GM12878 (cell line): ENCODE data around the gene ELAVL1. TPM values are rescaled to one million over a fixed set of nuclear protein-coding genes. Genes with fewer than 3 reads are reported as not detected.

Experiments used
- ATAC-seq: fragments of 200-7000 bp; cut with Tn5 transposase; 3 replicates; pipeline ENCODE4 v1.9.1; 2020; ENCODE audit warnings: mild to moderate bottlenecking, moderate library complexity
- BruUV-seq: library from RNA; stranded (reverse); fragments of 400-500 nt; replicated peaks from 2 replicates; lab custom pipeline; 2021; lab: Mats Ljungman, UMichigan
- CTCF ChIA-PET: fragments of 300-600 bp; sonication (Branson Sonifier 250); formaldehyde crosslinking; extraction: SDS; loops from one replicate; lab custom pipeline; 2021; ENCODE audit warnings: inconsistent platforms; lab: Yijun Ruan, JAX
- POLR2A ChIA-PET: fragments of 350-600 bp; formaldehyde crosslinking; extraction: SDS; loops from one replicate; lab custom pipeline; 2021; ENCODE audit warnings: inconsistent platforms; lab: Charles Lee
- RAD21 ChIA-PET: fragments of 300-600 bp; sonication (Branson Sonifier 250); formaldehyde crosslinking; loops from one replicate; lab custom pipeline; 2023; ENCODE audit warnings: antibody characterized with exemption; ENCODE audit not compliant: unreplicated experiment; lab: Charles Lee
- SMC1A ChIA-PET: fragments of 300-600 bp; sonication (Branson Sonifier 250); formaldehyde crosslinking; loops from one replicate; lab custom pipeline; 2023; ENCODE audit not compliant: unreplicated experiment, uncharacterized antibody; lab: Charles Lee
- DNase-seq: peaks from one replicate; pipeline ENCODE4 v3.0.0-alpha.2; 2011; ENCODE audit warnings: low read depth, low spot score
- FAIRE-seq: peaks from 3 replicates; lab custom pipeline; 2011; peaks lifted over from hg19 to GRCh38; lab: Jason Lieb, UNC
- H2AFZ ChIP-seq: 2 replicates; pipeline ENCODE4 v1.6.0; 2011; ENCODE audit warnings: low read depth, low read length, control low read depth; ENCODE audit not compliant: control insufficient read depth
- H3K27ac ChIP-seq: 2 replicates; pipeline ENCODE4 v1.5.1; 2011; ENCODE audit warnings: control low read depth; ENCODE audit not compliant: control insufficient read depth, insufficient read depth
- H3K27me3 ChIP-seq, 2 experiments: replicated peaks in 1 of 2; 2 replicates each; pipeline versions ENCODE4 v1.6.0 to v1.6.1; 2011; ENCODE audit warnings: low read length in 1 of 2; ENCODE audit not compliant: control insufficient read depth in 2 of 2, insufficient read depth in 2 of 2
- H3K36me3 ChIP-seq, 2 experiments: 2 replicates each; pipeline ENCODE4 v1.5.1; 2011; ENCODE audit warnings: low read length in 1 of 2; ENCODE audit not compliant: control insufficient read depth in 2 of 2, insufficient read depth in 2 of 2
- H3K4me1 ChIP-seq: 2 replicates; pipeline ENCODE4 v1.6.1; 2011; ENCODE audit warnings: mild to moderate bottlenecking, low read length, moderate library complexity, mixed read lengths; ENCODE audit not compliant: control insufficient read depth, insufficient read depth
- H3K4me2 ChIP-seq: 2 replicates; pipeline ENCODE4 v1.6.0; 2011; ENCODE audit warnings: control low read depth; ENCODE audit not compliant: control insufficient read depth, insufficient read depth
- H3K4me3 ChIP-seq: fragments of 200-600 bp; sonication (generic); 2 replicates; pipeline ENCODE4 v1.5.1; 2016
- H3K79me2 ChIP-seq: 2 replicates; pipeline ENCODE4 v1.6.0; 2011; ENCODE audit warnings: low read length; ENCODE audit not compliant: control insufficient read depth, insufficient read depth
- H3K9ac ChIP-seq: 2 replicates; pipeline ENCODE4 v1.8.0; 2011; ENCODE audit warnings: low read length, control low read depth, mixed read lengths; ENCODE audit not compliant: control insufficient read depth, insufficient read depth
- H3K9me3 ChIP-seq: replicated peaks from 3 replicates; pipeline ENCODE4 v1.5.1; 2011; ENCODE audit warnings: mild to moderate bottlenecking, low read length; ENCODE audit not compliant: control insufficient read depth, insufficient read depth
- H4K20me1 ChIP-seq: 2 replicates; pipeline ENCODE4 v1.6.0; 2011; ENCODE audit not compliant: control insufficient read depth, insufficient read depth
- E2F8 ChIP-seq: fragments of 450-650 bp; IDR thresholded peaks from 2 replicates; pipeline ENCODE4 v1.6.1; 2018; ENCODE audit warnings: mild to moderate bottlenecking, low read depth, moderate library complexity; ENCODE audit not compliant: partially characterized antibody
- HDAC6 ChIP-seq: fragments of 200-600 bp; sonication (generic); IDR thresholded peaks from one replicate; pipeline ENCODE4 v1.8.0; 2017; ENCODE audit warnings: antibody characterized with exemption; ENCODE audit not compliant: unreplicated experiment
- NFYA ChIP-seq: IDR thresholded peaks from 2 replicates; pipeline ENCODE4 v1.6.1; 2011; ENCODE audit warnings: low read depth, mild to moderate bottlenecking, low read length, improper control_type of control experiment, borderline replicate concordance
- PKNOX1 ChIP-seq: fragments of 450-650 bp; IDR thresholded peaks from 2 replicates; pipeline ENCODE4 v1.6.1; 2016; ENCODE audit warnings: mild to moderate bottlenecking
- WGBS: methylation state at CpG from one replicate; pipeline ENCODE4 v1.1.6; 2016; ENCODE audit warnings: low lambda C conversion rate; ENCODE audit not compliant: insufficient replicate concordance, insufficient coverage; ENCODE audit errors: missing lambda C conversion rate; 5-methylcytosine and 5-hydroxymethylcytosine counted together
- in situ Hi-C: fragments of 300-500 bp; cut with MboI; formaldehyde crosslinking; loops from 9 replicates; pipeline ENCODE4 v1.14.3; 2018; ENCODE audit warnings: mixed read lengths
- intact Hi-C: fragments of 100-400 bp; cut with micrococcal nuclease; formaldehyde crosslinking; loops from one replicate; pipeline ENCODE4 v1.14.2; 2022; ENCODE audit not compliant: unreplicated experiment
- polyA plus RNA-seq, 11 experiments: library from polyadenylated mRNA; depleted of rRNA in 4 of 11; unstranded in 6 of 11; stranded (reverse) in 5 of 11; fragments of >200 nt; fragmentation: Nextera tagmentation in 4 of 11; fragmentation: Illumina TruSeq in 1 of 11; extraction: Ambion mirVana in 4 of 11; extraction: Trizol in 1 of 11; gene quantifications; 1 replicate in 1 of 11; 2 replicates in 10 of 11; pipeline versions ENCODE4 v1.2.1 to v1.2.3, GENCODE V29; 2011 to 2016; ENCODE audit warnings: inconsistent platforms in 2 of 11, missing spikeins in 2 of 11, low read depth in 1 of 11
- total RNA-seq, 4 experiments: library from RNA; depleted of rRNA in 3 of 4; stranded (reverse); fragments of >200 nt in 3 of 4; fragmentation: Illumina TruSeq in 1 of 4; extraction: Trizol in 1 of 4; gene quantifications; 2 replicates each; pipeline versions ENCODE4 v1.2.1 to v1.2.3, GENCODE V29; 2013 to 2021
- TF ChIP-seq, protein P1 (sequence below): fragments of 450-650 bp; IDR thresholded peaks from 2 replicates; pipeline ENCODE4 v1.6.1; 2017; ENCODE audit warnings: antibody characterized with exemption, mild to moderate bottlenecking, moderate library complexity

The ELAVL1 gene
- total and polyA plus RNA-seq, 10 of the 15 experiments (the other 5 are each of a cell fraction or from before 2014, with no cell fraction given): 7.4 to 155 (median 70.3) TPM

DNA sequence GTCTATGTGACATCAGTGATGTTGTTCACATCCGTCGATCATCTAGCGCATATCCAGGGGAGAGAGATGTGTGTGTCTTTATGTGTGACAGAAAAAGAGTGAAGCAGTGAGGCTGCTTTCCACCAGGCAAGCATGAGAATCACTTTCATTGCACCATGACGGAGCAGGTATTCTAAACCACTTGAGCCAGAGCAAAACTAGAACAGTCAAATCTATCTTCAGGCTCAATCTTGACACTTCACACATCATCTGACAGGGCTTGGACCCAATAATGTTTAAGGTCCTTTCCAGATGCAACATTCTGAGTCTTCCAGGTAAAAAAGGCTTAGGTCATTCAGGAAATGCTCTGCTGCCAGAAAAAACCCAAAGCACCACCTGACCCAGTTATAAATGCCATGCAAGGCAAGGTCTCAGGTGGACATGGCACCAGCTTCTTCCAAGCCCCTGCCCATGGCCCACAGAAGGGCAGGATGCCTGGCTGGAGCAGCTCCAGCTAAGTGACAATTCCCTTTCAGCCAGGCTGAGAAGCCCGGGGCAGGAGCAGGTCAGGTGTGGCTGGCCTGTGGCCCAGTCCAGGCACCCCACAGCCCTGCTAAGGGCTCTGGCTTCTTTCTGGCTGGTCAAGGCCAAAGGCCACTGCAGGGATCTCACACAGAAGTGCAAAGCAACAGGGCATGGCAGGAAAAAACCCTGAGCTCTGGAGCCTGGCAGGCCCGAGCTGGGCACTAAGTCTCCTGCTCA lies 5.0 kb downstream of the ELAVL1 start:
- Histone ChIP-seq H3K9ac (no peak overlapping the region), H3K4me1 (peaks cover 34% of the 10 kb centered on the region), H3K9me3 (no peaks in the 10 kb centered on the region)
- ATAC-seq: no peak
- TF ChIP-seq HDAC6: no peak
- TF ChIP-seq PKNOX1: peak; percentile 67
- TF ChIP-seq, all 136 proteins: peak for 1
- Histone ChIP-seq H3K36me3 (peaks cover 3 to 4% of the 10 kb centered on the region in 2 experiments; a peak in 3 of 4 replicates), H3K27me3 (no peaks in the 10 kb centered on the region), H4K20me1 (peaks cover 16% of the 10 kb centered on the region), H3K79me2 (peaks cover 89% of the 10 kb centered on the region), H3K27ac (no peak overlapping the region; the same call in 1 of the 2 replicates), H3K4me2 (no peak overlapping the region; the same call in 1 of the 2 replicates), H2AFZ (no peak overlapping the region), H3K4me3 (no peak overlapping the region)
- intact Hi-C loops (loop anchor here (5.0 kb wide), 1 partner anchor 52 kb away; the partner anchor contains the start of gene CCL25), in situ Hi-C loops (no loop called here)
- CTCF ChIA-PET: interaction anchor here (0.7 to 7.8 kb wide), 3 partner anchors 30 to 131 kb away, joined by 3 to 55 read pairs (median 7); partner anchors contain the start of gene TIMM44
- RAD21 ChIA-PET: no interaction called here
- no peak for FAIRE-seq
- SMC1A ChIA-PET: interaction anchor here (5.7 kb wide), 1 partner anchor 56 kb away, joined by 29 read pairs; the partner anchor contains the start of gene TIMM44
- no peak for DNase-seq
- POLR2A ChIA-PET: interaction anchor here (0.6 to 1.6 kb wide), 2 partner anchors 57 to 97 kb away, joined by 3 to 4 read pairs; partner anchors contain the start of gene TIMM44
- BruUV-seq: no TSS peak
- WGBS: 63% methylated on average over 6 of the region's 6 CpGs

DNA sequence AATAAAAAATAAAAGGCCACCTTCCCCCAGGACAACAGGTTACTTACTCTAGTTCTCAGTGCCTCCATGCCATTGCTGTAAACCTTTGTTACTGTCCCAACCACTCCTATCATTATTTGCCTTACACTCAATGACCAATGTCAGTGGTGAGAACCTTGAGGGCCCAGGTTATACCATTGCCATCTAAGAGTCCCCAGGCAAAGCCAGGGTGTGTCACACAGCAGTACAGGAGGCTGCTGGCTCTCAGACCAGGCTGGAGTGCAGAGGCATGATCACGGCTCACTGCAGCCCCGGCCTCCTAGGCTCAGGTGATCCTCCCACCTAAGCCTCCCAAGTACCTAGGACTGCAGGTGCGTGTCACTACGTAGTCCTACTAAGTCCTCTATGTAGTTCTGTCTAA lies 6.1 kb downstream of the ELAVL1 start:
- Histone ChIP-seq H3K4me2 (no peak overlapping the region), H3K27ac (no peak overlapping the region), H2AFZ (no peak overlapping the region), H3K27me3 (no peaks in the 10 kb centered on the region), H3K4me1 (peaks cover 39% of the 10 kb centered on the region), H3K4me3 (no peak overlapping the region), H3K36me3 (peaks cover 3 to 4% of the 10 kb centered on the region in 2 experiments; a peak in 3 of 4 replicates), H3K9ac (no peak overlapping the region), H3K9me3 (no peaks in the 10 kb centered on the region), H4K20me1 (peaks cover 18% of the 10 kb centered on the region), H3K79me2 (peaks cover 92% of the 10 kb centered on the region)
- BruUV-seq: no TSS peak
- intact Hi-C loops (no loop called here), in situ Hi-C loops (no loop called here)
- 88% methylated on average over 4 of the region's 4 CpGs for WGBS
- TF ChIP-seq E2F8: no peak
- no peak for TF ChIP-seq NFYA
- TF ChIP-seq, protein P1, sequence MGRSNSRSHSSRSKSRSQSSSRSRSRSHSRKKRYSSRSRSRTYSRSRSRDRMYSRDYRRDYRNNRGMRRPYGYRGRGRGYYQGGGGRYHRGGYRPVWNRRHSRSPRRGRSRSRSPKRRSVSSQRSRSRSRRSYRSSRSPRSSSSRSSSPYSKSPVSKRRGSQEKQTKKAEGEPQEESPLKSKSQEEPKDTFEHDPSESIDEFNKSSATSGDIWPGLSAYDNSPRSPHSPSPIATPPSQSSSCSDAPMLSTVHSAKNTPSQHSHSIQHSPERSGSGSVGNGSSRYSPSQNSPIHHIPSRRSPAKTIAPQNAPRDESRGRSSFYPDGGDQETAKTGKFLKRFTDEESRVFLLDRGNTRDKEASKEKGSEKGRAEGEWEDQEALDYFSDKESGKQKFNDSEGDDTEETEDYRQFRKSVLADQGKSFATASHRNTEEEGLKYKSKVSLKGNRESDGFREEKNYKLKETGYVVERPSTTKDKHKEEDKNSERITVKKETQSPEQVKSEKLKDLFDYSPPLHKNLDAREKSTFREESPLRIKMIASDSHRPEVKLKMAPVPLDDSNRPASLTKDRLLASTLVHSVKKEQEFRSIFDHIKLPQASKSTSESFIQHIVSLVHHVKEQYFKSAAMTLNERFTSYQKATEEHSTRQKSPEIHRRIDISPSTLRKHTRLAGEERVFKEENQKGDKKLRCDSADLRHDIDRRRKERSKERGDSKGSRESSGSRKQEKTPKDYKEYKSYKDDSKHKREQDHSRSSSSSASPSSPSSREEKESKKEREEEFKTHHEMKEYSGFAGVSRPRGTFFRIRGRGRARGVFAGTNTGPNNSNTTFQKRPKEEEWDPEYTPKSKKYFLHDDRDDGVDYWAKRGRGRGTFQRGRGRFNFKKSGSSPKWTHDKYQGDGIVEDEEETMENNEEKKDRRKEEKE: no peak
- no peak for DNase-seq
- CTCF ChIA-PET: interaction anchor here (2.5 kb wide), 1 partner anchor 55 kb away, joined by 8 read pairs; the partner anchor contains the start of gene TIMM44
- ATAC-seq: no peak
- POLR2A ChIA-PET: interaction anchor here (0.5 kb wide), 1 partner anchor 1102 kb away, joined by 4 read pairs; no protein-coding TSS in a partner anchor
- RAD21 ChIA-PET: interaction anchor here (1.2 kb wide), 1 partner anchor 55 kb away, joined by 3 read pairs; no protein-coding TSS in a partner anchor
- no peak for FAIRE-seq
- SMC1A ChIA-PET: no interaction called here
